Mesothelial cell of epicardium (in vitro differentiated cells): Measurements from ENCODE around the gene TMEM144. TPM values are rescaled to one million over a fixed set of nuclear protein-coding genes. Genes with fewer than 3 reads are reported as not detected.
A peak's percentile ranks its signal among the peaks of the same experiment; 100 is the strongest.

ENCODE experiments used
- DNase-seq, 2 experiments: peaks; one replicate each; pipeline ENCODE4 v3.0.0; 2021; ENCODE audit warnings: low spot score in 2 of 2; ENCODE audit not compliant: unreplicated experiment in 2 of 2
- H3K27ac Mint-ChIP-seq: 2 replicates; pipeline ENCODE4 v1.8.0; 2021; ENCODE audit warnings: mixed read lengths
- H3K27me3 Mint-ChIP-seq: 2 replicates; pipeline ENCODE4 v1.8.0; 2021; ENCODE audit warnings: low read depth, mixed read lengths
- H3K36me3 Mint-ChIP-seq: 2 replicates; pipeline ENCODE4 v1.8.0; 2021; ENCODE audit warnings: mixed read lengths
- H3K4me1 Mint-ChIP-seq: 2 replicates; pipeline ENCODE4 v1.8.0; 2021; ENCODE audit warnings: mixed read lengths
- H3K4me3 Mint-ChIP-seq: 2 replicates; pipeline ENCODE4 v1.8.0; 2021; ENCODE audit warnings: mild to moderate bottlenecking, moderate library complexity, mixed read lengths
- H3K9me3 Mint-ChIP-seq: 2 replicates; pipeline ENCODE4 v1.8.0; 2021; ENCODE audit warnings: mixed read lengths
- total RNA-seq: library from RNA; stranded (reverse); gene quantifications from 3 replicates; pipeline ENCODE4 v1.2.1, GENCODE V29; 2021
- TF ChIP-seq, protein P1 (sequence below): fragments of 200-600 bp; sonication (generic); IDR thresholded peaks from one replicate; pipeline ENCODE4 v1.5.0; 2021; ENCODE audit warnings: antibody characterized with exemption; ENCODE audit not compliant: unreplicated experiment

The TMEM144 gene
- total RNA-seq, 1 donor from 2014 or later = 5.7 TPM

DNA sequence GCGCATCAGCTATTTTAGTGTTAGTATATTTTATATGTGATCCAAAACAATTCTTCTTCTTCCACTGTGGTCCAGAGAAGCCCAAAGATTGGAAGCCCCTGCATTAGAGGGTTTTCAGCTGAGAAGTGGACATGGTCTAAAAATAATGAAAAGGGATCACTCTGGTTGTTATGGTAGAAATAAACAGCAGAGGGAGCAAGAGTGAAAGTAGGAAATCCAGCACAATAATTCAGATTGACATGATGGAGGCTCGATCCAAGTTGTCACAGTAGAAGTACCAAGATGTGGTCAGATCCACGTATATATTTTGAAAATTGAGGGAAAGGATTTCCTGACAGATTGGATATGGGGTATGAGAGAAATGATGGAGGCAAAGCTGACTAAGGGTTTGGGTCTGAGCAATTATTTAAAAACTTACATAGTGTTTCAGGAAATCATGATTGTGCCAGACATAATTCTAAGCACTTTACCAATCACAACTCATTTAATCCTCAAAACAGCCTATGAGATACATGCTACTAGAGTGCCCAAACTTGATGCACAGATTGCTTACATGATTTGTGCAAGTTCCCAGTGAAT is 17.0 kb upstream of the TMEM144 start:
- Mint-ChIP-seq H3K27me3 (no peaks in the 10 kb centered on the region), H3K36me3 (no peaks in the 10 kb centered on the region), H3K9me3 (no peaks in the 10 kb centered on the region), H3K4me3 (no peak overlapping the region), H3K4me1 (no peaks in the 10 kb centered on the region), H3K27ac (no peak overlapping the region)
- no peak for DNase-seq
- TF ChIP-seq, protein P1, sequence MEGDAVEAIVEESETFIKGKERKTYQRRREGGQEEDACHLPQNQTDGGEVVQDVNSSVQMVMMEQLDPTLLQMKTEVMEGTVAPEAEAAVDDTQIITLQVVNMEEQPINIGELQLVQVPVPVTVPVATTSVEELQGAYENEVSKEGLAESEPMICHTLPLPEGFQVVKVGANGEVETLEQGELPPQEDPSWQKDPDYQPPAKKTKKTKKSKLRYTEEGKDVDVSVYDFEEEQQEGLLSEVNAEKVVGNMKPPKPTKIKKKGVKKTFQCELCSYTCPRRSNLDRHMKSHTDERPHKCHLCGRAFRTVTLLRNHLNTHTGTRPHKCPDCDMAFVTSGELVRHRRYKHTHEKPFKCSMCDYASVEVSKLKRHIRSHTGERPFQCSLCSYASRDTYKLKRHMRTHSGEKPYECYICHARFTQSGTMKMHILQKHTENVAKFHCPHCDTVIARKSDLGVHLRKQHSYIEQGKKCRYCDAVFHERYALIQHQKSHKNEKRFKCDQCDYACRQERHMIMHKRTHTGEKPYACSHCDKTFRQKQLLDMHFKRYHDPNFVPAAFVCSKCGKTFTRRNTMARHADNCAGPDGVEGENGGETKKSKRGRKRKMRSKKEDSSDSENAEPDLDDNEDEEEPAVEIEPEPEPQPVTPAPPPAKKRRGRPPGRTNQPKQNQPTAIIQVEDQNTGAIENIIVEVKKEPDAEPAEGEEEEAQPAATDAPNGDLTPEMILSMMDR = peak; percentile 46

DNA sequence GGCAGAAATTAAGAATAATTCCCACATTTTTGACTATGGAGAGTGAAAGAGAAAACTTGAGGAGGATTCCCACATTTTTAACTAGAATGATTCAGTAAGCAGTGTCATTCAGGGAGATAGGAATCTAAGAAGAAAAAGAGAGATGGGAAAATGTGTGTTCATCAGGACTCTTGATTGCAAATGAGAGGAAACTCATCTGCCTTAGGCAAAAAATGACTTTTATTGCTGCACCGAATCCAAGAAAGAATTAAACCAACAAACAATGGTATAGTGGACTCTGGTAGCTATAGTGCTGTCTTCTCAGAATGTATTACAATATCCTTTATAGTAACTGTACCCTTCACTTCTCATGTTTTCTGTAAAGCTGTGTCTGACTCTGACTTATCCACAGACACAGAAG is 15.0 kb upstream of the TMEM144 start:
- H3K27ac Mint-ChIP-seq = no peak overlapping the region
- H3K4me1 Mint-ChIP-seq = no peaks in the 10 kb centered on the region
- TF ChIP-seq, protein P1 = no peak
- no peaks in the 10 kb centered on the region for H3K36me3 Mint-ChIP-seq
- no peaks in the 10 kb centered on the region for H3K9me3 Mint-ChIP-seq
- no peak for DNase-seq
- H3K27me3 Mint-ChIP-seq = no peaks in the 10 kb centered on the region
- no peak overlapping the region for H3K4me3 Mint-ChIP-seq

DNA sequence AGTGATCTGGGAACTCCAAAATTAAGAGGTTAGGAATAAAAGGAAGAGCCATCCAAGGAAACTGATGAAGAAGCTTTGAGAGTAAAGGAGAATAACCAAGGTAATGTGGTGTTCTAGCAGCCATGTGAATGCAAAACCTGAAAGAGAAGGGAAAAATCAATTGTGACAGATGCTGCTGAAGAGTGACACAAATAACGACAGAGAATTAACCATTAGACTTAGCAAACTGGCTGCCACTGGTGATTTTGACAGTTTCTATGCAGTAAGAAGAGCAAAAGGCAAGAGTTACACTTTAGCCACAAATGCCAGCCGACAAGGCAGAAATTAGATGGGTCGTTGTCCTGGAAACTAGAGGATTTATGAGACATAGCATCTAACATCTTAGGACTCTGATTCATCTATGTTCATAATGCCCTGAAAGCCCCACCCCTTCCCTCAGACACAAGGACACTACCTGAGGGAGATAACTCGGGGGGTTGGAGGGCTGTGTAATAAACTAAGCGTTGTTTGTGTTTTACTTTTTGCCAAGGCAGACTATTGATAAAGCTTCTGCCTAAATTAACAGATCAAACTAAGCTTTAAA is 13.0 kb upstream of the TMEM144 start:
- Mint-ChIP-seq H3K27me3 (no peaks in the 10 kb centered on the region), H3K4me3 (no peak overlapping the region), H3K4me1 (no peaks in the 10 kb centered on the region), H3K36me3 (no peaks in the 10 kb centered on the region), H3K9me3 (no peaks in the 10 kb centered on the region), H3K27ac (no peak overlapping the region)
- TF ChIP-seq, protein P1 = no peak
- DNase-seq = no peak

DNA sequence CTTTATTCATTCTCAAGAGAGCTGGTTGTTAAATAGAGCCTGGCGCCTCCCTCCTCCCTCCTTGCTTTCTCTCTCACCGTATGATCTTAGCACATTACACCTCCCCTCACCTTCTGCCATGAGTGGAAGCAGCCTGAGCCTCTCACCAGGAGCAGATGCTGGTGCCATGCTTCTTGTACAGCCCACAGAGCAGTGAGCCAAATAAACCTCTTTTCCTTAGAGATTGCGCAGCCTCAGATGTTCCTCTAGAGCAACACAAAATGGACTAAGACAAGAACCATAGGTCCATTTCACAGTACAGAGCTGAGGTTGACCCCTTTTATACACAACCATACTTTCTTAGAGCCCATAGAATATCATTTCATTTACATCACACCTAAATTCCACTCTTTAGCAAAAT is 10.1 kb upstream of the TMEM144 start:
- Mint-ChIP-seq H3K27ac (no peak overlapping the region), H3K27me3 (no peaks in the 10 kb centered on the region), H3K36me3 (no peaks in the 10 kb centered on the region), H3K4me1 (no peaks in the 10 kb centered on the region), H3K9me3 (no peaks in the 10 kb centered on the region), H3K4me3 (no peak overlapping the region)
- no peak for DNase-seq
- TF ChIP-seq, protein P1 = no peak

DNA sequence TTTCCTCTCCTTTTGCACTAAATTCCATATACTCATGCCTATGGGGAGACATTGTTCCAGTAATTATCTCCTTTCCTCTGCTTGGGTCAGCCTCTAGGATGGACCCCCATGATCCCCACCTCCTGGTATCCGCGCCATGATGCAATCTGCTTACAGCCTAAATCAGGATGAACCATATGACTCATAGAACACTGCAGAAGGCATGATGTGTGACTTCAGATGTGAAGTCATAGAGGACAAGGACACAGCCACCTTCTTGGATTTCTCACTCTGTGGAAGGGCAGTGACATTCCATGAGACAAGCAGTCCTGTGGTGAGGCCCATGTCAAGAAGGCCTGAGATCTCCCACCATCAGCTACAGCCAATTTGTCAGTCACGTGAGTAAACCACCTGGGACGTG is 9.0 kb upstream of the TMEM144 start:
- DNase-seq = no peak
- H3K4me1 Mint-ChIP-seq = no peaks in the 10 kb centered on the region
- H3K27ac Mint-ChIP-seq = no peak overlapping the region
- H3K4me3 Mint-ChIP-seq = no peak overlapping the region
- H3K9me3 Mint-ChIP-seq = peaks cover 7% of the 10 kb centered on the region
- TF ChIP-seq, protein P1 = no peak
- H3K36me3 Mint-ChIP-seq = no peaks in the 10 kb centered on the region
- H3K27me3 Mint-ChIP-seq = no peaks in the 10 kb centered on the region

DNA sequence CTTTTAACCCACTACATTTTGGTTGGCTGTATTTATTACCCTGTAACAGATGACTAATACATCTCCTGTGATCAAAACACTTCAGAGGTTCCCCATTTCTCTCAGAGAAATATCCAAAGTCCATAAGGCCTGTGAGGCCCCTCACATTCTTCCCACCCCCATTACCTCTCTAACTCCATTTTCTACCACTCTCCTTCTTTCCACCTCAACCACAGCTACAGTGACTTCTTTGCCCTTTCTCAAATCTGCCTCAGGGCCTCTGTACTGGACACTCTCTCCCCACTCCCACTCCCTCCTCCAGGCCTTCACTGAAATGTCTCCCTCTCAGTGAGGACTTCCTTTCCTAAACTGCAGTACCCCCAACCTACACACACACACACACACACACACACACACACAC is 8.4 kb upstream of the TMEM144 start:
- peaks cover 10% of the 10 kb centered on the region for H3K9me3 Mint-ChIP-seq
- no peak overlapping the region for H3K27ac Mint-ChIP-seq
- no peaks in the 10 kb centered on the region for H3K4me1 Mint-ChIP-seq
- TF ChIP-seq, protein P1 = no peak
- H3K36me3 Mint-ChIP-seq = no peaks in the 10 kb centered on the region
- DNase-seq = no peak
- no peak overlapping the region for H3K4me3 Mint-ChIP-seq
- no peaks in the 10 kb centered on the region for H3K27me3 Mint-ChIP-seq
